Measurements from ENCODE around the gene IST1. TPM values are rescaled to one million over a fixed set of nuclear protein-coding genes. Genes with fewer than 3 reads are reported as not detected.

The IST1 gene
- total RNA-seq, 2 donors from 2014 or later = 193 to 249 TPM

DNA sequence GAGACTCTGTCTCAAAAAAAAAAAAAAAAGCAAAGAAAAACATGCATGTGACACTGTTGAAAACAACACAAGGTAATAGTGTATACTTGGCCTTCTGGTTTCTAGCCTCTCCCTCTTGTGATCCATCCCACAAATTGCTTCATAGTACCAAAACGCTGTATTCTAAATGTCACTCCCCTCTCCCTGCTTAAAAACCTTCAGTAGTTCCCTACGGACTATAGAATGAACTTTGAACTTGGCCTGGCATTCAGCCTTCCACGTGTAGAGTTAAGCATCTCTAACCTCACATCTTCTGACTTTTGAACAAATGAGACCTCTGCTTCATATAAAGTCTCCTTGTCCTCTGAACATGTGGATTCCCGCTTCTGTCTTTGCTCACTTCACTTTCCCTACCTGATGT is 16.4 kb upstream of the IST1 start:
- H3K36me3 ChIP-seq = no peaks in the 10 kb centered on the region
- H3K9me3 ChIP-seq = no peaks in the 10 kb centered on the region
- H3K4me1 ChIP-seq (replicated peaks) = no peaks in the 10 kb centered on the region
- no peak overlapping the region for H3K4me3 ChIP-seq
- intact Hi-C loops (cut with DNase I) = no loop called here
- TF ChIP-seq, protein P1, sequence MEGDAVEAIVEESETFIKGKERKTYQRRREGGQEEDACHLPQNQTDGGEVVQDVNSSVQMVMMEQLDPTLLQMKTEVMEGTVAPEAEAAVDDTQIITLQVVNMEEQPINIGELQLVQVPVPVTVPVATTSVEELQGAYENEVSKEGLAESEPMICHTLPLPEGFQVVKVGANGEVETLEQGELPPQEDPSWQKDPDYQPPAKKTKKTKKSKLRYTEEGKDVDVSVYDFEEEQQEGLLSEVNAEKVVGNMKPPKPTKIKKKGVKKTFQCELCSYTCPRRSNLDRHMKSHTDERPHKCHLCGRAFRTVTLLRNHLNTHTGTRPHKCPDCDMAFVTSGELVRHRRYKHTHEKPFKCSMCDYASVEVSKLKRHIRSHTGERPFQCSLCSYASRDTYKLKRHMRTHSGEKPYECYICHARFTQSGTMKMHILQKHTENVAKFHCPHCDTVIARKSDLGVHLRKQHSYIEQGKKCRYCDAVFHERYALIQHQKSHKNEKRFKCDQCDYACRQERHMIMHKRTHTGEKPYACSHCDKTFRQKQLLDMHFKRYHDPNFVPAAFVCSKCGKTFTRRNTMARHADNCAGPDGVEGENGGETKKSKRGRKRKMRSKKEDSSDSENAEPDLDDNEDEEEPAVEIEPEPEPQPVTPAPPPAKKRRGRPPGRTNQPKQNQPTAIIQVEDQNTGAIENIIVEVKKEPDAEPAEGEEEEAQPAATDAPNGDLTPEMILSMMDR (IDR thresholded peaks at IDR 0.05) = no peak
- no peak for TF ChIP-seq POLR2A (IDR thresholded peaks at IDR 0.05)
- TF ChIP-seq POLR2AphosphoS5 (IDR thresholded peaks at IDR 0.05) = no peak
- no peak overlapping the region for H3K27ac ChIP-seq
- no peaks in the 10 kb centered on the region for H3K27me3 ChIP-seq (replicated peaks; ENCODE audit: insufficient read depth)
- DNase-seq (ENCODE audit: low spot score) = no peak
- WGBS = 74% methylated on average over 4 of the region's 4 CpGs

DNA sequence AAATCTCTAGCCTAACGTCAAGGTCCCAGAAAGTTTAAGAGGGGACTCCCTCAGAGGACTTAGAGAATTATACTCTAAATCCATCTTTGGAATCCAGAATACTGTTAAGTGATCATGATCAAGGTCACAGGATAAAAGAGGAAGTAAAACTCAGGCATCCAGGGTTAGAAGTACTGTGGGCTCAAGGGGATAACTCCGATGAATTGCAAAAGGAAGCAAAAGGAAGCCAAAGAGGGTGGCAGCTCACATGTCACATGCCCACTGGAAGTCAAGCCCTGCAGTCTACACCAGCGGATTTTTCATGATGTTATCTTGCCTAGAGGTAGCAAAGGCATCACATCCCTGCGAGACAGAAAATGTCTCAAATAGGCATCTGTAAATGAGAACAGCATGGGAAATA is 15.2 kb upstream of the IST1 start:
- Histone ChIP-seq H3K36me3 (no peaks in the 10 kb centered on the region), H3K4me3 (no peak overlapping the region), H3K27ac (no peak overlapping the region), H3K4me1 (replicated peaks) (no peaks in the 10 kb centered on the region), H3K9me3 (no peaks in the 10 kb centered on the region), H3K27me3 (replicated peaks; ENCODE audit: insufficient read depth) (no peaks in the 10 kb centered on the region)
- TF ChIP-seq POLR2AphosphoS5 (IDR thresholded peaks at IDR 0.05) = no peak
- no peak for TF ChIP-seq POLR2A (IDR thresholded peaks at IDR 0.05)
- TF ChIP-seq, protein P1 (IDR thresholded peaks at IDR 0.05) = no peak
- no peak for DNase-seq (ENCODE audit: low spot score)
- intact Hi-C loops (cut with DNase I) = loop anchor here (5.0 kb wide), 3 partner anchors 73 to 158 kb away; partner anchors contain the start of genes AP1G1 and PHLPP2
- WGBS = 70% methylated on average over 4 of the region's 4 CpGs

DNA sequence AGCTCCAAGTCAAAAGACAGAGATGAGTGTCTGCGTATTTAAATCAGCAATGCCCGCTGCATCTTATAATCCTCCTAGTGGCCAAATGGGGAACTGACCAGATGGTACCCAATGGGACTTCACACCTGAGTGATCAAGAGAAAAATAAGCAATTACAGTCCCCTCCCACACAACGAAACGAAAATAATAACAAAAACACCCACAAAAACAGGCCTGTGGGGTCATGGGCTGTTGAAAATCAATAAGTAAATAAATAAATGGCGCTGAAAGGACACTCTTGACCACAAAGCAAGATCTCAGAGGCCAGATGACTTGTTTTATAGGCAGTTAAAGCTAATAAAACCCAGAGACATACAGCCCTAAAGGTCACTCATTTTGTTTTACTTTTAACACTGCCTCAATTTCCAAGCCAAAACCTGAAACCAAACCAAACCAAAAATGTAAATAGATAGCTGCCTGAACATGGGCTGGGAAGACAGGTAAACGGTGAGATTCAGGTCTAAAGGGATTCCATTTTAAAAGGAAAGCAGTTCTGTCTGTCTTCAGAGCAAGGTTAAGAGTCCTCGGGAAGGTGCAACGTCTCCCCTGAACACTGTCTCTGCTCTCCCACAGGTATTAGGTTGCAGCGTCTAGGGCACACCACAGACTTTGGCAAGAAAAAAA is 12.7 kb upstream of the IST1 start:
- Histone ChIP-seq H3K36me3 (no peaks in the 10 kb centered on the region), H3K27ac (peak overlapping the region; percentile 94 to 97), H3K4me1 (replicated peaks) (no peaks in the 10 kb centered on the region), H3K4me3 (peak overlapping the region; percentile 78 to 96), H3K27me3 (replicated peaks; ENCODE audit: insufficient read depth) (no peaks in the 10 kb centered on the region), H3K9me3 (no peaks in the 10 kb centered on the region)
- no peak for TF ChIP-seq POLR2A (IDR thresholded peaks at IDR 0.05)
- TF ChIP-seq POLR2AphosphoS5 (IDR thresholded peaks at IDR 0.05) = peak; percentile 53
- TF ChIP-seq, protein P1 (IDR thresholded peaks at IDR 0.05) = peak; percentile 84 to 89 (median 85)
- intact Hi-C loops (cut with DNase I) = loop anchor here (5.0 kb wide), 3 partner anchors 75 to 160 kb away; partner anchors contain the start of genes AP1G1 and PHLPP2
- DNase-seq (ENCODE audit: low spot score) = peak; percentile 71
- 6% methylated on average over 9 of the region's 9 CpGs for WGBS

DNA sequence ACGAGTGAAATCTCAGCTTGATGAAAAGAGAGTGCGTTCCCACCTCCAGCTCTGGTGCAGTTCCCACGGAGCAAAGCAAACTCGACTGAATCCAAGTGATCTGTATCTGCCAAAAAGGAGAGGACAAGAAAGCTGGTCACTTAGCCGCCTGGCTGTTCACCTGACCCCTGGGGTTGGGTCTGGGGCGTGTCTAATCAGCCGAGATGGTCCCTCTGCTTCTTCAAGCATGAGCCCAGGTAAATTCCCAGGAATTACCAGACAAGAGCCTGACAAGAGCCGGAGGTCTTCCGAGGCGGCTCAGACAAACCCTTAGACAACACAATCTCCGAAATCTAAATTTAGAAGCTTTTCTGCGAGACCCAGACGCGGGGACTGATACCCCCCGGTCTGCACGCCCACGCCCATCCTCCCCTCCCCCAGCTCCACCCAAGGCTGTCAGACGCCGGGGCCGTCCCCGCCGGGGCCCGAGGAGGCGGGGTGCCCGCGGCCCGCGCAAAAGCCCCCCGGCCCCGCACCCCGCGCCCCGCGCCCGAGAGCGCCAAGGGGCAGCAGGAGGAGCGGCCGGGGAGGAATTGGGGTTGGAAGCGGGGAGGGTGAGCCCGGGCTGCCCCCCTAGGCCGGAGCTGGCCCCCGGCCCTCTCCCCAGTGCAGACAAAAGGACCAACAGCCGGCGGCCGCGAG is 12.0 kb upstream of the IST1 start:
- H3K4me3 ChIP-seq = peak overlapping the region; percentile 78 to 96
- no peaks in the 10 kb centered on the region for H3K4me1 ChIP-seq (replicated peaks)
- peak; percentile 29 for DNase-seq (ENCODE audit: low spot score)
- intact Hi-C loops (cut with DNase I) = loop anchor here (5.0 kb wide), 3 partner anchors 76 to 161 kb away; partner anchors contain the start of genes AP1G1 and PHLPP2
- H3K9me3 ChIP-seq = no peaks in the 10 kb centered on the region
- under 1% methylated on average over 46 of the region's 46 CpGs for WGBS
- H3K36me3 ChIP-seq = no peaks in the 10 kb centered on the region
- H3K27ac ChIP-seq = peak overlapping the region; percentile 94 to 97
- no peaks in the 10 kb centered on the region for H3K27me3 ChIP-seq (replicated peaks; ENCODE audit: insufficient read depth)
- TF ChIP-seq POLR2A (IDR thresholded peaks at IDR 0.05) (peak; percentile 15), POLR2AphosphoS5 (IDR thresholded peaks at IDR 0.05) (no peak)
- TF ChIP-seq, protein P1 (IDR thresholded peaks at IDR 0.05) = no peak

Measured in prostate gland (tissue), 2 donors.